DND-41 (cell line): Measurements from ENCODE around the gene TBX6.

Experiments
- ATAC-seq: fragments of 200-7000 bp; cut with Tn5 transposase; 3 replicates; pipeline ENCODE4 v1.9.1; 2021; ENCODE audit warnings: low read depth; ENCODE audit not compliant: insufficient read depth
- DNase-seq: peaks from one replicate; pipeline ENCODE4 v3.0.0-alpha.2; 2020
- H2AFZ ChIP-seq: 2 replicates; pipeline ENCODE4 v1.6.0; 2012; ENCODE audit warnings: low read depth, low read length
- H3K27ac ChIP-seq: 2 replicates; pipeline ENCODE4 v1.5.1; 2012; ENCODE audit warnings: low read length, inconsistent platforms
- H3K27me3 ChIP-seq: fragments of 200-600 bp; sonication (generic); 2 replicates; pipeline ENCODE4 v1.6.0; 2012; ENCODE audit warnings: low read length, mild to moderate bottlenecking, inconsistent platforms; ENCODE audit not compliant: insufficient read depth, poor library complexity
- H3K36me3 ChIP-seq: 2 replicates; pipeline ENCODE4 v1.5.1; 2012; ENCODE audit warnings: low read length, inconsistent platforms; ENCODE audit not compliant: insufficient read depth
- H3K4me1 ChIP-seq: 2 replicates; pipeline ENCODE4 v1.5.1; 2012; ENCODE audit warnings: mild to moderate bottlenecking, low read length; ENCODE audit not compliant: insufficient read depth
- H3K4me2 ChIP-seq: 2 replicates; pipeline ENCODE4 v1.6.0; 2012; ENCODE audit warnings: mild to moderate bottlenecking, moderate library complexity, low read length, inconsistent platforms; ENCODE audit not compliant: insufficient read depth
- H3K4me3 ChIP-seq, 2 experiments: fragments of 200-600 bp in 1 of 2; shearing (Covaris generic) in 1 of 2; 2 replicates each; pipeline ENCODE4 v1.5.1; 2012 to 2016; ENCODE audit warnings: inconsistent platforms in 2 of 2, low read length in 2 of 2, mild to moderate bottlenecking in 2 of 2, low read depth in 1 of 2, moderate library complexity in 1 of 2
- H3K79me2 ChIP-seq: 2 replicates; pipeline ENCODE4 v1.6.0; 2012; ENCODE audit warnings: low read length, inconsistent platforms; ENCODE audit not compliant: insufficient read depth
- H3K9ac ChIP-seq: 2 replicates; pipeline ENCODE4 v1.6.0; 2012; ENCODE audit warnings: low read depth, mild to moderate bottlenecking, inconsistent platforms, low read length, moderate library complexity
- H3K9me3 ChIP-seq: 2 replicates; pipeline ENCODE4 v1.5.1; 2012; ENCODE audit warnings: low read length, moderate library complexity, mild to moderate bottlenecking, inconsistent platforms; ENCODE audit not compliant: insufficient read depth, severe bottlenecking
- H4K20me1 ChIP-seq: 2 replicates; pipeline ENCODE4 v1.6.0; 2012; ENCODE audit warnings: low read length; ENCODE audit not compliant: insufficient read depth
- CTCF ChIP-seq: IDR thresholded peaks from 2 replicates; pipeline ENCODE4 v1.5.1; 2012; ENCODE audit warnings: borderline replicate concordance, low read length, moderate library complexity, mild to moderate bottlenecking; ENCODE audit not compliant: poor library complexity, severe bottlenecking; ENCODE audit errors: extremely low read depth
- EZH2 ChIP-seq: IDR thresholded peaks from 3 replicates; pipeline ENCODE4 v1.6.1; 2012; ENCODE audit warnings: borderline replicate concordance, low read depth, mild to moderate bottlenecking, moderate library complexity, low read length, inconsistent platforms; ENCODE audit not compliant: severe bottlenecking

TBX6 gene

GRCh38 chr16:30095166-30096078, 3.7 kb upstream of the TBX6 start:
- Histone ChIP-seq H4K20me1 (no peaks in the 10 kb centered on the region), H2AFZ (peak overlapping the region; percentile 52; the same call in 1 of the 2 replicates), H3K4me2 (peak overlapping the region; percentile 84), H3K79me2 (peaks cover 7% of the 10 kb centered on the region), H3K9me3 (peaks cover 29% of the 10 kb centered on the region), H3K27me3 (no peaks in the 10 kb centered on the region), H3K27ac (peak overlapping the region; percentile 79), H3K4me1 (peaks cover 46% of the 10 kb centered on the region), H3K9ac (peak overlapping the region; percentile 66), H3K36me3 (peaks cover 16% of the 10 kb centered on the region), H3K4me3 (peak overlapping the region; percentile 14 to 66; a peak in 3 of 4 replicates)
- DNase-seq: no peak
- TF ChIP-seq EZH2: no peak
- no peak for TF ChIP-seq CTCF
- no peak for ATAC-seq

DNA sequence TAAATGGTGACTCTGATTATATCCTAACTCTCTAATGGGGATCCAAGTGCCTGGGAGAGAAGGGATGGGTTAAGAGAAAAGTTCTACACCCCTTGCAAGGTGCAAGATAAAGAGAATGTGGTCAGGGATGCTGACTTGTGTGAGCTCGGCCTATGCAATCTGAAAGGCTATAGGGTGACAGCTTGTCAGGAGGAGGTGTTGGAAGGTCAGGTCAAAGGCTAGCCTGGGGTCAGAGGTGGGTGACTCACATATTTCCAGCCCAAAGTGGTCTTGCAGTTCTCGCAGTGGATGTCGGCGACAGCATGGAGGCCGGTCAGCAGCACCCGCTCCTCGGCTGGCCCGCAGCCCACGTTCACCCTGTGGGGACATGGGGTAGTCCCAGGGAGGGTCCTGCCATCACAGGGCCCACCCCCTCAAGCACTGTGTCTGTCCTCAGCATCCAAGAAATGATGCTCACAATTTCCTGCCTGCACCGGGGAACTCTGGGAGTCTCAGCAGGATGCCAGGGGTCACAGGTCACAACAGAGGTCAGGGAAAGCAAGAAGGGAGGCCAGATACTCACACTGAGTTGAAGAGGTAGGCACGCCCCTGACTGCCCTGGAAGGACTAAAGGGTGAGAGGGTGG, 2.9 kb upstream of the TBX6 start:
- H2AFZ ChIP-seq: no peak overlapping the region
- peaks cover 49% of the 10 kb centered on the region for H3K4me1 ChIP-seq
- TF ChIP-seq CTCF: no peak
- no peak for TF ChIP-seq EZH2
- peak overlapping the region in 1 of 2 experiments; percentile 66; a peak in 1 of 4 replicates for H3K4me3 ChIP-seq
- H3K4me2 ChIP-seq: peak overlapping the region; percentile 84
- no peaks in the 10 kb centered on the region for H4K20me1 ChIP-seq
- H3K36me3 ChIP-seq: peaks cover 16% of the 10 kb centered on the region
- peaks cover 7% of the 10 kb centered on the region for H3K79me2 ChIP-seq
- H3K9me3 ChIP-seq: peaks cover 26% of the 10 kb centered on the region
- H3K27ac ChIP-seq: peak overlapping the region; percentile 79; the same call in 1 of the 2 replicates
- DNase-seq (no peak), ATAC-seq (no peak)
- peak overlapping the region; percentile 66; the same call in 1 of the 2 replicates for H3K9ac ChIP-seq
- no peaks in the 10 kb centered on the region for H3K27me3 ChIP-seq

DNA sequence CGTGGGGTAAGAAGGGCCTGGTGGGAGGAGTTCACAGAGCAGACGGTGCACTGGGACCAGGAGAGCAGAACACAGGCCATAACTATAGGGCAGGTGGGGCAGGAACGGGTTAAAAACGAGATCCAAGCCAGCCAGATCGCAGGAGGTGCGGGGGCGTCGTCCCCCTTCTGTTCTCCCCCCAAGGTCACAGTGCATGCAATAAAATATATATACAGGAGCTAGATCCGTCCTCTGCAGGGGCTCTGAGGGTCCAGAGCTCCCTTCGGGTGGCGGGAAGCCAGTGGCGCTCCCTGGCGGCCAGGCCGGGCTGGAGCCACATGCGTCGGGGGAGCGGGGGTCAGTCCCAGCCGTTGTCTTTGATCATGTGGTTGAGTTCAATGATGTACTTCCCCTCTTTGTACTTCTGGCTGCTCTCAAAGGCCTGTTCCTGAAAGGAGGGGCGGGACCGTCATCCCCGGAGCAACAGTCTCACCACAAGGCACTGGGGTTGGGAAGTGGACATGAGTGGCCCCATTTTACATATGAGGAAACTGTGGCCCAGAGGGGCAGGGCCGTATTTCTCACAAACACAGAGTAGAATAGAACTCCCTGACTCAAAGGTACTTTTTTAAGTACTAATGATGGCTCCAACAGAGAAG, 768 bp upstream of the TBX6 start:
- DNase-seq (peak; percentile 72), ATAC-seq (peak; percentile 15)
- Histone ChIP-seq H3K4me3 (peak overlapping the region; percentile 27 to 60), H2AFZ (peak overlapping the region; percentile 85), H3K27ac (peak overlapping the region; percentile 85), H3K27me3 (no peaks in the 10 kb centered on the region), H3K9me3 (peaks cover 12% of the 10 kb centered on the region), H4K20me1 (no peaks in the 10 kb centered on the region), H3K4me2 (peak overlapping the region; percentile 78), H3K4me1 (peaks cover 49% of the 10 kb centered on the region), H3K9ac (peak overlapping the region; percentile 62), H3K79me2 (peaks cover 7% of the 10 kb centered on the region), H3K36me3 (peaks cover 14% of the 10 kb centered on the region)
- TF ChIP-seq CTCF (peak; percentile 68), EZH2 (no peak)
